ENCODE data around the gene FBXO48.

The FBXO48 gene

DNA sequence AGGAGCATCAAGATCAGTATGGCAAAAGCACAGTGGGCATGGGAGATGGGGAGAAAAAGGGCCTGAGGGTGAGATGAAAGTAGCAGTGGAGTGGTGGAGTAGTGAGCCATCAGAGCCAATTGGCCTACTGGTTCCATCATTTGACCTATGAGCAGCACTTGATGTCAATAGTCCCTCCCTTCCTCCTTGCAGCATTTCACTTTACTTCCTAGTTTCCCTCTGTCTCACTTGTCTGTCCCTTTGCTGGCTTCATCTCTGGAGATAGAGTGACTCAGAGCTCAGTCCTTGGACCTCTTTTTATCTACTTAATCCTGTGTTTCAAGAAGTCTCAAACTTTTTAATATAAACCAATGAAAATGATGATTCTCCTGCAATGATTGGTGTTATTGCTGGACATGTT, 32.1 kb downstream of the FBXO48 start:
- no peak for DNase-seq

DNA sequence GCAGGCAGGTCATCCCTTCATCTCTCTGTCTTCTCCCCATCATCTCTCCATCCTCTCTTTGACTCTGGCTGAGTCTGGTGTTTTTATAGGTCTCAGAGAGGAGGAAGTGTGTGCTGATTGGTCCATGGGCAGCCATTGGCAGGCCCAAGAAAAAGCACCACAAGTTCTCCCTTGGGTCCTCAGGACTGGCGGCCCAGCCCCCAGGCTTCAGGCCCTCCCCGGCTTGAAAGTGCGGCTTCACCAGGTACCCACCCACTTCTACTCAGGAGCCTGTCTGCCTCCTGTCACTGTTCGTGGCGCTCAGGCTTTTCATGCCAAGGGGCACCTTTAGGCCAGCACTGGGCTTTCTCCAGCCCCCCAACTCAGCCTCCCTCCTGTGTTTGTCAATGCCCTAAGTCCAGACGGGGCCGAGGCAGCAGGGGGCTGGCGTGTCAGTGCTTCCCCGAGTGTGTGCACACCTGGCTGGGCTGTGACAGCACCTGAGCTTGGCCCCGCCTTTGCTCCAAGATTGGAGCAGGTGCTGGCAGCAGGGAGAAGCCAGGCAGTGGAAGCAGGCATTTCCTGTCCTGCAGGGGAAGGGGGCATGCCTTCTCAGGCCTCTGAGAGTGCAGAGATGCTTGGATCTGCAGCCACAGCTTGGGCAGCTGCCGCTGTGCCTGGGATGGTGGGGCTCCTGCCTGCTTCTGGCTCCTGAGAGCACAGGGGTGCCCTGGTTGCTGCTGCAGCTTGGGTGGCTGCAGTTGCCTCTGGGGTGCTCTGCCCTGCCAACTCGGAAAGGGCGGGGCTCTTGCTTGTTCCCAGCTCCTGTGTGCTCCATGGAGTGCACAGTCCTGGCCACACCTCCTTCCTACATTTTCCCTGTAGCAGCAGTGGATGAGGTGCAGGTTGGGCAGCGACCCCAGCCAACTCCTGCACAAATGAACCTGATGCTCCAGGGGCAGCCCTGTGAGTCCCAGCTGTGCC, 34.1 kb downstream of the FBXO48 start:
- no peak for DNase-seq

DNA sequence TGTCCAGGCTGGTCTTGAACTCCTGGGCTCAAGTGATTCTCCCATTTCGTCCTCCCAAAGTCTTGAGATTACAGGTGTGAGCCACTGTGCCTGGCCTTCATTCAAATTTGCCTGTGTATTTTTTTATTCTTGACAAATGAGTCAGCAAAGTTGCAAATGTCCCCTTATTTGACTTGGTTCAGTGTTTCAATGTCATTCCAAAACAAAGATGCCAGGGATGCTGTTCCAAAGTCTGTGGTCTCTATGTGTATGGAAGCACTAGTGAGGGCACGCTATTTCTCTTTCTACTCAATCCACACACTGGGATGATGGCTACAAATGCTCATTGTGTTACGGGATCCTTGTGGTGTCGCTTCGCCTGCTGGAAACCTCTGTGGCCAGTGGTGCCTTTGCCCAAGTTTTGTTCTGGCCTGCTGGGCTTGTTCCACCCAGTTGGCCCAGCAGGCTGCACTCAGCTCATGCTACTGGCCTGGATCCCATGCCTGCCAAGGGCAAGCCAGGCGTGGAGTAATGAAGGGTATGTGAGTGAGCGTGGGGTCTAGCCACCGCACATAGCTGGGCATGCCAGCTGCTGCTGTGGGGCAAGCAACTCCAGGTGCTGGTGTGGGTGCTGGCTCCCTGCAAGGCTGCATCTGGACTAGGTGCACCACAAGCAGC, 35.6 kb downstream of the FBXO48 start:
- no peak for DNase-seq

DNA sequence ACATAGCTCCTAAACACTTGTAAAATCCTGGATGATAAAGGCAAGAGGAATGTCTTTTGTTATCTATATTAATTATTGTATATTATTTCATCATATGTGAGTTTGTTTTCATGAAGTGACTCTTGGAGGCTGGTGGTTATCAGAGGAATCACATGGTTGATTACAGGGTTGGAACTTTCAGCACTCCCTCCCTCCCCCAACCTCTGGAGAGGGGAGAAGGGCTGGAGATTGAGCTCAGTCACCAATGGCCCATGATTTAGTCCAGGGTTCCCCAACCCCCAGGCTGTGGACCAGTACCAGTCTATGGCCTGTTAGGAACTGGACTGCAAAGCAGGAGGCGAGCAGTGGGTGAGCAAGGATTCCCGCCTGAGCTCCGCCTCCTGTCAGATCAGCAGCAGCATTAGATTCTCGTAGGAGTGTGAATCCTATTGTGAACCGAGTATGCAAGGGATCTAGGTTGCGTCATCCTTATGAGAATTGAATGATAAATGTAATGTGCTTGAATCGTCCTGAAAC, 37.7 kb downstream of the FBXO48 start:
- DNase-seq: no peak

DNA sequence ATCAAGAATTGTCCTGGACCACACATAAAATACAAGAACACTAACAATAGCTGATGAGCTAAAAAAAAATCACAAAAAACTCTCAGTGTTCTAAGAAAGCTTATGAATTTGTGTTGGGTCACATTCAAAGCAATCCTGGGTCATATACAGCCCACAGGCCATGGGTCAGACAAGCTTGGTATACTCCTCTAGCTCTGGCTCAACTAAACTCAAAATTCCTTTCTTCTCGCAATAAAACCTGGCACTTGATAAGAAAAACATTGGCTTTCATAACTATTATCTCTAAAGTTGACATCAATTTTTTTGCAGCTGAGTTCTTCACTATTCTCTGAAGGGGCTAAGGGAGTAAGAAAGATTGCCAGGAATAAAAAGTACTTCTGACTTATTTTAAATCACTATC, 38.3 kb downstream of the FBXO48 start:
- DNase-seq: no peak

DNA sequence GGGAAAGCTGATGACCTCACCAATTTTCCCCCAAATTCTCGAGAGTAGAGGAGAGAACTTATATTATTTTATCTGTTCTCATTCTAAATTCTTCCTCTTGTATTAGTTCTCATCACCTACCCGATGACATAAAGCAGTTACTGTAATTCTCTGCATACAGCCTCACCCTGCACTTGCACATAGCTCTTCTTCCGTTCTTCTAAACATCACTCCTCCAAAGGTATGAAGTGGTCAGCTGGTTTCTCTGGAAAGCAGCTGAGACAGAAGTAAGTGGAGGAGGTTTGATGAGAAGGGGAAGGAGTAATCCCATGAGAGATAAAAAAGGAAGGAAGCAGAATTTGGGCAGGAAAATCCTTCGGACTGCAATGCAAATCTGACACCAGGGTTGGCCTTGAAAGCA, 39.0 kb downstream of the FBXO48 start:
- no peak for DNase-seq

DNA sequence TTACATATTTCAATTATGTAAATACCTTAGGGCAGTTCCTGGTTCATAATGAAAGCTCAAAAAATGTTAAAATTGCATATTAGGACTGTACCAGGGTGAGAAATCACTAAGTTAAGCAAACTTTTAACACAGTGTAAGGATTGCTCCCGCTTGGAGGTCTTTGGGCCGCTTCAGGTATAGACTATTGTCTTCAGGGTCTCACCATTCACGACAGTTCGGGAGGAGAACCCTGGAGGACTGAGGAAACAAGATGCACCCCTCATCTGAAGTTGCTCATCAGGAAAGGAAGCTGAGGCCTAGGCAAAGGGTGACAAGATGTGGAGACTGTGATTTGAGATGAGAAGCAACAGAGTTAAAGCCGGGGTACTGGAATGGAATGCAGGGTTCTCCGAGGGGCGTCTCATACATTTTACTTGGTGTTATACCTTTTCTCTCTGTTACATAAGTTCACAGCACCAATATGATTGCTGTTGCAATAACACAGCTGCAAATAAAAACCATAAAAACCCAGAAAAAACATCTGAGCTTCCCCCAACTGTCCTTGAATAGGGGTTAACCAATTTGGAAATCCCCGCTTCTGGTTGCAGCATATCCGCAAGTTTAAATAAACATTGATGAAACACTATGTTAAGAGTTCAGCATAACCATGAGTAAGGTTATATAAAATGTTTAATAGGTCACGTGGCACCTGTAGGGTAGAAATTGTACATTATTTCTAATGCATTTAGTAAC, 40.1 kb downstream of the FBXO48 start:
- DNase-seq: no peak

DNA sequence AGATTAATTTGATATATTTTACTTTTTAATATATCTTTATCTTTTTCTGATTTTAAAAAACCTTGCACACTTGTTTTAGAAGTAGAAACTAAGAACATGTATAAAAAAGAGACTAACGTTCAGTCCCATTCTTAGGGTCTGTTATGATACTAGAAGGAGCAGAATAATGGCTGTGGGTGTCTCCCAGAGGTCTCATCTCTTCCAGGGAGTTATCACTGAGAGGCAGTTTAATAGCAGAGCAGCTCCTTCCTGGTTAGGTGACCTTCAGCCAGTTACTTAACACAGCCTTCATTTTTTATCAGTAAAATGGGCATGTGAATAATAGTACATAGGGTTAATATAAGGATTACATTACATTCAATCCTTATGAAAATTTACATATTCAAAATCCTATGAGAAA, 40.6 kb downstream of the FBXO48 start:
- DNase-seq: no peak

DNA sequence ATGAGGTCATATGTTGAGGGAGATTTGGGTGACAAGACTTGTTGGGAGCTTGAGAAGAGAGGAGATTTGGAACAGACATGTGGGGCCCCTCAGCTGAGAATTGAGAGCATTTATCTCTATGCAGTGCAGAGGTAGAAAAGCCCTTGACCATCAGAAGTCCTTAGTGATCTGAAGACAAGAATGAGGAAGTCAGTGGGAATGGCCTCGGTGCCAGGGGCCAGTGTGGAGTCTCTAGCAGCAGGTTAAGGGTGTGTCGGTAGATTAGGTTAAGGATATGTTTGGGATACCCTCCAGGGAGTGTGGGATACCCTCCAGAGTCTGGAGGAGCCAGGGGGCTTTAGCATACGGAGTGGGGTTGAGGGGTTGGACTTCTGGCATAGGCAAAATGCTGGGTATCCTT, 41.6 kb downstream of the FBXO48 start:
- no peak for DNase-seq

DNA sequence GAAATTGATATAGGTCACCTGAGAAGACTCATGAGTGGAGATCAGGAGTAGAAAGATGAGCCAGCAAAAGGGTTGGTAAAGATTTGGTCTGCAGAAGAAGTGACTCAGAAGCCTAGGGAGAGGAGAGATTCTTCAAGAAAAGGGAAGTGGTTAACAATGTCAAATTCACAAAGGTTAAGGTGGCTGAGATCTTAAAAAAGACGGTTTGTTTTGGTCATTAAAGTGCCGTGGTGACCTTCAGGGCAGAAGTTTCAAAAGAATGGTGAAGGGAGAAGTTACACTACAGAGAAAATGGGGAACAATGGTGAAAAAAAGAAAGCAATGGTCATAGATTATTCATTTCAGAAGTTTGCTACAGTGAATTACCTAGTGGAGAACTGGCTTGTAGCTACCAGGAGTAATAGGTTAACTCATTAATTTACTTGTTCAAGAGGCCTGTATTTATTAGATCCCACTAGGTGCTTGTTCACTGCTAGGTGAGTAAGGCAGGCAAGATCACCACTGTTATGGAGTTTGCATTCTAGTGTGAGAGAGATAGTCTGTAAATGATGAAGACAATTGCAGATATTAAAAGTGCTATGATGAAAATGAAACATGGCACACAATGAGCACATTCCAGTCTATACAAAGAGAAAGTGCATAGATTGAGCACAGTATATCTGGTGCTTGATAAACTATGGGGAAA, 43.0 kb downstream of the FBXO48 start:
- no peak for DNase-seq

DNA sequence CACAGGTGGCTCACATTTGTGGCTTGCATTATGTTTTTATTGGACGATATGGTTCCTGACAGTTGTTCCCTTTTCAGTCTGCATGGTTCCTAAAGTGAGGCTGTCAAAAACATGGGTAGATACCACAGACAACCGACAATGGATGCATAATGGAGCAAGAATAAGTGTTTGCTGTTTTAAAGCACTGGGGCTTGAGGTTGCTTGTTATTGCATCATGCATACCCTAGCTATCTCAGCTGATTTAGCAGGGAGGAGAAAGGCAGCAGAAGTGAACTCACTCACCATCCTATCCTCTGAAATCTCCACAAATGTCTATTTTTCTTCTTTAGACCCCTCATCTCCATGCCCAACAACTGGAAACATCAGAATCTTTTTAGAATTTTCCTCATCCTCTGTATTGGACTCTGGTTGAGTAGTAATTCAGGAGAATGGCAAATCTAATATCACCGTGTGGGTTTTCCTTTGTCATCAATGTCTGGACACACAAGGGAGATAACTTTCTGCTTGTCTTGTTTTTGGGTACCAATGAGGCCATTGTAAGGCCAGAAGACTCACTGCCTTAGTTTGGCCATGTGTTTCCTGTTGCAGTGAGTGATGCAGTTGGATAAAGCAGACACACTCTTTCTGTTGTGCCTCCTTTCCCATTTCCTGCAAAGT, 46.7 kb downstream of the FBXO48 start:
- DNase-seq: no peak

DNA sequence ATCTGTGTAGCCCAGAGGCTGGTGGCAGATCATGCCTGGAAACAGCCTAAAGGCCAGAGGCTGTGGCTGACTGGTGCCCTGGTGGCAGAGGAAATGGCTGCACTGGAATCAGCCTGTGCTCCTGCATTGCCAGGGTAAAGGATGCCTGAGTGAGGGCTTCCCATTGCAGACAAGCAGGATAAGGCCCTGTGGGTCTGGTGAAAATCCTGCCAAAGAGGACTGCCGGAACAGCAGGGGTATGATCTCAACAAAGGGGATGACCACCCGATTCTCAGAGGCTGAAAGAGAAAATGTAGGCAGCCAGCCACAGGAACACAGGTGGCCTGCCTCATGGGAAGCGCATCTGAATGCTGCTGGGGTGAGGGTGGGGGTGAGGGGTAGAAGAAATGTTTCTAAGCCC, 48.2 kb downstream of the FBXO48 start:
- no peak for DNase-seq

DNA sequence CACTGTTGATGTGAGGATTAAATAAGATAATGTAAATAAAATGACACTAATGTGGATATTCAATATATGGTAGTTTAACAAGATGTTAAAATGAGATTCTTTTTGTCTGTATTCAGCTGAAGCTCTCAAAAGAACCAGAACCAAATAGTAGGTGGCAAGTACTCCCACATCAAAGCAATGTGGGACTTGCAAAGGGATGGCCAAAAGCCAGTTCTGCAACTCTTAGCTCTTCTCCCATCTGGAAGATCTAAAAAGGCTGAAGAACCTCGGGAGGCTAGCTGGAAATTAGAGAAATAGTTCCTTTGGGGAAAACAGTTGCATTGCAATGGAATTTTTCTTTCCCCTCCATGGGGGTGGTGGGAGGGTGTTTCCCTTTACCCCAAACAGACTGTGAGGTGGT, 48.7 kb downstream of the FBXO48 start:
- DNase-seq: no peak

DNA sequence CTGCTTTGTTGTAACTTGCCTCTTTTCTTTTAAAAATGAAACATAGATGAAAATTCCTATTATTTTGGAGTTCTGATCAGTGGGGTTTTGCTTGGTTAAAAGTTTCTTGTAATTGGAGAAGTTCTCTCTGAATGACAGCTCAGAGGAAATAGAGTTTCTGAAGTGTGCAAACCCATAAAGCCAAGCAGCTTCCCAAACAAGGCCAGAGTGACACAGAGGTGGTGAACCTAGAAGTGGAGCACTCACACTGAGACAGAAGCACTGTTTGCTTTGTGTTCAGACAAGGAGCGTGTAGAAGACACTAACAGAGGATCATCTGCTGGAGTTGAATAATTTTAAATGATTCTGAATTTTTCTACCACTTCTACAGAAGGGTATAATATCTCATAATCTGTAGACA, 49.2 kb downstream of the FBXO48 start:
- DNase-seq: no peak

DNA sequence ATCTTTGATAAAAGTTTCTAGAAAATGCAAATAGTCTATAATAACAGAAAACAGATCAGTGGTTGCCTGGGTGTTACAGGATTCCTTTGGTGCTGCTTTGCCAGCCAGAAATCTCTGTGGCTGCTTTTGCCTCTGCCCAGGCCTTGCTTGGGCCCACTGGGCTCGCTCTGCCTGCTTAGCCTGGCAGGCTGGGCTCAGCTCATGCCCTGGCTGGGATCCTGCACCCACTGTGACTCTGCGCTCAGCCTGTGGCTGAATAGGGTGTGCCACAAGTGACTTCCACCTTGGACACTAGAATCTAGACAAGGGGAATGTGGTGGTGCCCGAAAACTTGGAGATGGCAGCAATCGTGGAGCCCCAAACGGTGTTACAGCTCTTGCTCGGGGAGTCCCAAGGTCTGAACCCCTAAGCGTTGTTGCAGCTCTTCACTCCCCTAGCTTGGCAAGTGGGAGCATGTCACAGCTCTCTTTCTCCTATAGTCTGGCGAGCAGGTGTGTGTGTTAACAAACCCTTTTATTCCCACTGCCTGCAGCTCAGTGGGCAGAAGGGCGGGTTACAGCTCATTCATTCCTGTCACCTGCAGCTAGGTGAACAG, 50.9 kb downstream of the FBXO48 start:
- no peak for DNase-seq

DNA sequence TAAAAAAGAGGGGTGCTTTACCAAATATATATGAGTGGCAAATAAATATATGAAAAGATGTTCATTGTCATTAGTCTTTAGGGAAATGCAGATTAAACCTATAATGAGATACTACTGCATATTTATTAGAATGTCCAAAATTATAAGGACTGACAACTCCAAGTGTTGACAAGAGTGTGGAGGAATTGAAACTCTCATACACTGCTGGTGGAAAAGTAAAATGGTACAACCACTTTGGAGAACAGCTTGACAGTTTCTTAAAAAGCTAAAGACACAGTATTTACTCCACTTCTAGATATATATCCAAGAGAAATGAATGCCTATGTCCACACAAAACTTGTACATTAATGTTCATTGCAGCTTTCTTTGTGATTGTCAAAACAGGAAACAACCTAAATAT, 51.6 kb downstream of the FBXO48 start:
- DNase-seq: no peak

DNA sequence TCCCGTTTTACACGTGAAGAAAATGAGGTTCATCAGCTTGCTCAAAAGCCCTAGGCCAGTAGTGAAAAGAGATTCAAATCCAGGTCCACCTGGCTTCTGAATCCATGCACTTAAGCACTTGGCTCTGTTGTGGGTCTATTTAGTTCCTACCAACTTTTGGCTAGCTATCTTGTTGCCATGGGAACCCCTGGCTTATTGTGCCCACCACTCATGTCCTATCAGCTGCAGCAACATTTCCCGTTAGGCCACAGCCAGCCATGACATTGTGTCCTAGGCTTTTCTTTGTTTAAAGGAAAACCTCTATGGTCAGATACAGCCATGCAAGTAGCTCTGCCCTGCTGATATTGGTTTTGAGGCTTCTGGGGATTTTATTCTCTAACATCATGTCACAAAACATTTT, 52.2 kb downstream of the FBXO48 start:
- no peak for DNase-seq

DNA sequence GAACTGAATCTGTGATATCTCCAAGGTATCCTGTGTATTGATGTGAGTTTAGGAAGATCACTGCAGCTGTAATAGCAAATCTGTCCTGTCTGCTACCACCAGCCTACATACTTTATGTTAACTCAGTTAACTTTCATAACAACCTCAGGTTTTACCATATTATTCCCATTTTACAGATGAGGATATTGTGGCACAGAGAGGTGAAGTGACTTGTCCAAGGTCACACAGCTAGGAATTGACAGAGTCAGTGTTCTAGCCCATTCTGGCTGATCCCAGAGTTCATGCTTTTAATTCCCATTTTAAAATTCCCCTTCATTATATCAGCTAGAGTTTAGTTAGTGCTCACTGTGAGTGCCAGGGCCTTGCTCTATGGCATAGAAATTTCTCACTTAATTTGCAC, 52.6 kb downstream of the FBXO48 start:
- DNase-seq: no peak

DNA sequence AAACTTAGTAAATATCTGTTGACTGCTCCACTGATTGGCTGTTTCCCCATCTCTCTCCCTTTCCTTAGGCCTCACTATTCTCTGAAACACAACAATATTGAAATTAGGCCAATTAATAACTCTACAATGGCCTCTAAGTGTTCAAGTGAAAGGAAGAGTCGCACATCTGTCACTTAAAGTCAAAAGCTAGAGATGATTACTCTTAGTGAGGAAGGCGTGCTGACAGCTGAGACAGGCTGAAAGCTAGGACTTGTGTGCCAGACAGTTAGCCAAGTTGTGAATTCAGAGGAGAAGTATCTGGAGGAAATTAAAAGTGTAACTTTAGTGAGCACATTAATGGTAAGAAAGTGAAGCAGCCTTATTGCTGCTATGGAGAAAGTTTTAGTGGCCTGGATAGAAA, 53.6 kb downstream of the FBXO48 start:
- no peak for DNase-seq

DNA sequence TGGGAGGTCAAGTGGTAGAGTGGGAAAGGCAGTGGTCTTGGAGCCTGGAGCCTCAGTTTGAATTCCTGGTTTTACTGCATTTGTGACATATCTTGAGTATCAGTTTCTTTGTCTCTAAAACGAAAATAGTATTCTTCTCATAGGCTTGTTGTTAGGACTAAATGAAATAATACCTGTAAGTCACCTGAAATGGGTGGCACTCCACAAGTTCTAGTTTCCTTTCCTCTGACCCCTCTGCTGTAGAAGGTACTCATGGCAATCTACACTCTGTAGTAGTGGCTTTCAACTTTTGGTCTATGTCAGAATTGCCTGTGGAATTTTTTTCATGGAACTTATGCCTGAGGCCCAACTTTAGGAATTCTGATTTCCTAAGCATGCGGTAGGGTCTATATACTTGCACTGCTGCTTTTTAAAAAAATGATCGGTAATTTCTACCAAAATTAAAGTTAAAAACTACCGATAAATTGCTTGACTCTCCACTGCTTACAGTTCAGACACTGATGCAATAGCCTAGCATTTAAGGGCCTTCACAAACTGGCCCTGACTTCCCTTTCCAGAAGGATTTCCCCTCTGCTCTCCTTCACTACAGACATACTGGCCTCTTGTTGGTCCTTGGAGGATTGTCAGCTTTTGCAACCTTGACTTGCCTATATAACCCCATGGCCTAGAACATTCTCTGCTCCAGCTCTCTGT, 54.8 kb downstream of the FBXO48 start:
- no peak for DNase-seq

DNA sequence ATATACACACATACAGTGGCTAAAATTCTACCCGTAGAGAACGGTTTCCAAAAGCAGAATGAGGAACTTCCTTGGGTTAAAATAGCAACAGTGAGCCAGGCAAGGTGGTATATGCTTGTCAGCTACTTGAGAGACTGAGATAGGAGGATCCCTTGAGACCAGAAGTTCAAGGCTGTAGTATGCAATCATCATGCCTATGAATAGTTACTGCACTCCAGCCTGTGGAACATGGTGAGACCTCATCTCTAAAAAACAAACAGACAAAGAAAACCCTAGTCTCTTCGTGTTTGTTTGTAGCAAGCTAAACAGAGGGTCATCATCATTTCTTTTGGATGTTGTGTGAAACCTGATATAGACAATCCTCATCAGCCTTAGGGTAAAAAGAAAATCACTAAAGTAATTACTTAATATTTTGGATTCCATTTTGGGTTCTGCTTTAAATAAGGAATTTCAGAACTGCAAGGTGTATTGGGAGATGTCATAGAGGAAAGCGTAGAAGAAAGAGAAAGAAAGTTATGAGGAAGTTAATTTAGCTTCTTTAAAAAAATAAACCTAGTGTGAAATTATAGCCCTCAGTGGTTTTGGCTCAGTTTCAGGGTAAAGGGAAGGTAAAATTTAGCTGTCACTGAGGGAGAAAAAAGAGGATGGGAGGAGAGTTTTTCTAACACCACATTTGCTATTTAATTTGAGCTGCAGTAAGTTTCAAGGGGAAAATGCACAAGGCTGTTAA, 55.5 kb downstream of the FBXO48 start:
- DNase-seq: no peak

Data from stimulated activated naive CD4-positive, alpha-beta T cell (primary cell).